HG02759 (cell line): ENCODE results near the gene METTL9.

Source experiments
- ATAC-seq: cut with Tn5 transposase; IDR thresholded peaks from one replicate; pipeline ENCODE4 v1.9.1; 2021; ENCODE audit warnings: mild to moderate bottlenecking, moderate library complexity; ENCODE audit not compliant: unreplicated experiment

Gene METTL9

GRCh38 chr16:21703589-21704174, 104.3 kb downstream of the METTL9 start:
- ATAC-seq = peak; percentile 74

DNA sequence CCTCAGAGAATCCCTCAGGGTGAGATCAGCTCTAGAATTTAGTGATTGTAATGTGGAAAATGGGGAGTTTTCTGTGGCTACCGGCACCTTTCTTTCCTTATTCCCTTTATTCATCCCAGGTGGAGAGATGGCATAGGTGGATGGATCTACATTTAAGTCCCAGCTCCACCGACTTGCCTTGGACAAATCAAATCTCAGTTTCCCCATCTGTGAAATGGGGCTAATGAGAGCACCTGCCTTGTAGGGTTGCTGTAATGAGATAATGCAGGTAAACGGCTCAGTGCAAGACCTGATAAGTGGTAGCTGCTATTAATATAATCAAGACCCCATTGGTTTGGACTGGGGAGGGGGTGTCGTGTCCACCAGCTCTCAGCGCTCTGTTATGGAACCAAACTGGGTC, 104.9 kb downstream of the METTL9 start:
- no peak for ATAC-seq

DNA sequence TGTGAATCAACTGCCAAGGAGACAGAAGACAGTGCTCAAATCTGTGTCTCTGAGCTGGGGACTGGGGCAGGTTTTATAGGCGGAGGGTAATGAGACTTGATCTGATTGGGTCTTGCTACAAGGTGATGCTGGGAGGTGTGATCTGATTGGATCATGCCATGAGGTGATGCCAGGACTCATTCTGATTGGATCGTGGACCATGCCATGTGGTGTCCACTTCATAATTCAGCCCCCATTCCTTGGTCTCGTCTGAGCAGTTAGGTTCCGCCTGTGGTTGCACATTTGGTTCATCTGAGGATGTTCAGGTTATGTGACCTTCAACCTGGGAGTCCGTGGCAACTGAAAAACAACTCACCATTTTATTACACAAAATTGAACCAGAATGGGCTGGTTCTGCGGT, 105.4 kb downstream of the METTL9 start:
- ATAC-seq = no peak
